OCI-LY1 (cell line): Measurements from ENCODE around the gene MARS1.

ENCODE experiments used
- H2AFZ ChIP-seq: fragments of 200-600 bp; sonication (generic), shearing (Covaris generic); 2 replicates; pipeline ENCODE4 v1.6.0; 2014; ENCODE audit warnings: antibody characterized with exemption, mild to moderate bottlenecking, low read length
- H3F3A ChIP-seq: fragments of 200-600 bp; sonication (generic), shearing (Covaris generic); 2 replicates; pipeline ENCODE4 v1.6.0; 2014; ENCODE audit warnings: mild to moderate bottlenecking, antibody characterized with exemption, low read length, moderate library complexity; ENCODE audit not compliant: insufficient read depth
- H3K27ac ChIP-seq: fragments of 200-600 bp; sonication (generic); 2 replicates; pipeline ENCODE4 v1.5.1; 2014; ENCODE audit warnings: low read length, mixed run types, mild to moderate bottlenecking, low read depth; ENCODE audit not compliant: poor library complexity, severe bottlenecking
- H3K27me3 ChIP-seq: fragments of 200-600 bp; sonication (generic); 2 replicates; pipeline ENCODE4 v1.6.0; 2014; ENCODE audit warnings: antibody characterized with exemption, mild to moderate bottlenecking, low read length, moderate library complexity; ENCODE audit not compliant: insufficient read depth
- H3K36me3 ChIP-seq: fragments of 200-600 bp; sonication (generic); 2 replicates; pipeline ENCODE4 v1.6.1; 2014; ENCODE audit warnings: mild to moderate bottlenecking, antibody characterized with exemption, low read length, moderate library complexity, mixed read lengths; ENCODE audit not compliant: insufficient read depth
- H3K4me1 ChIP-seq: fragments of 200-600 bp; sonication (generic); 2 replicates; pipeline ENCODE4 v1.5.1; 2014; ENCODE audit warnings: mild to moderate bottlenecking, low read length, moderate library complexity; ENCODE audit not compliant: insufficient read depth, severe bottlenecking
- H3K4me2 ChIP-seq: fragments of 200-600 bp; sonication (generic), shearing (Covaris generic); 2 replicates; pipeline ENCODE4 v1.6.1; 2014; ENCODE audit warnings: low read length
- H3K4me3 ChIP-seq: fragments of 200-600 bp; sonication (generic); 2 replicates; pipeline ENCODE4 v1.5.1; 2014; ENCODE audit warnings: low read length, low read depth, mild to moderate bottlenecking, mixed read lengths; ENCODE audit not compliant: poor library complexity, severe bottlenecking
- H3K79me2 ChIP-seq: fragments of 200-600 bp; shearing (Covaris generic); 2 replicates; pipeline ENCODE4 v1.6.1; 2016; ENCODE audit warnings: mixed run types, low read length, mixed read lengths; ENCODE audit not compliant: insufficient read depth
- H3K9ac ChIP-seq: fragments of 200-600 bp; sonication (generic), shearing (Covaris generic); 2 replicates; pipeline ENCODE4 v1.6.1; 2014; ENCODE audit warnings: mild to moderate bottlenecking, low read length, mixed read lengths
- H3K9me2 ChIP-seq: fragments of 200-600 bp; sonication (generic), shearing (Covaris generic); 2 replicates; pipeline ENCODE4 v1.6.1; 2014; ENCODE audit warnings: low read depth, mild to moderate bottlenecking, low read length, mixed read lengths
- H3K9me3 ChIP-seq: fragments of 200-600 bp; shearing (Covaris generic); 2 replicates; pipeline ENCODE4 v1.6.1; 2014; ENCODE audit warnings: low read length, mixed read lengths
- H4K20me1 ChIP-seq: fragments of 200-600 bp; sonication (generic), shearing (Covaris generic); 2 replicates; pipeline ENCODE4 v1.6.0; 2016; ENCODE audit warnings: mild to moderate bottlenecking, low read length; ENCODE audit not compliant: insufficient read depth
- EZH2 ChIP-seq: fragments of 200-600 bp; sonication (generic), shearing (Covaris generic); IDR thresholded peaks from 2 replicates; pipeline ENCODE4 v1.8.0; 2017; ENCODE audit warnings: borderline replicate concordance, mixed run types, mild to moderate bottlenecking, antibody characterized with exemption, low read length, moderate library complexity, mixed read lengths
- TF ChIP-seq, protein P1 (sequence below): fragments of 200-600 bp; sonication (generic), shearing (Covaris generic); IDR thresholded peaks from 2 replicates; pipeline ENCODE4 v1.5.1; 2017; ENCODE audit warnings: mild to moderate bottlenecking, antibody characterized with exemption, low read length, moderate library complexity, mixed read lengths

Gene MARS1

DNA sequence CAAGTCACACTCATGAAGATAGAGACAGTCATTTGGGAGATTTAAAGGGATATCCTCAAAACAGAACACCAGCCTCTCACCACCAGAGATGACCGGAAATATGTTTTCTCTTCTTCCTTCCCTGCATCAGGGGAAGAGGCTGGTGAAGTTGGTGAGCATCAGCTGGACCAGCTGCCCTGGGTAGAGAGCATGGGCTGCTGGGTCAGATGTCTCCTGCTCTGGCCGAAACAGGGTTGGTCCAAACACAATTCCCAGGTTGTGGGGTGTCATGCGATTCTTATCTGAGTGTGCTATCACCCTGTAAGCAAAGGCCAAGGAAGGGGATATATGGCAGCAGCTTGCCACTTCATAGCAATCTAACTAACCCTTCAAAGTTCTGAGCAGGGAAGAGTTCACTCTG, 15.5 kb upstream of the MARS1 start:
- H3K27me3 ChIP-seq = 0 out of 2 replicates have a peak, but pooled peaks cover 4% of the 10 kb centered on the region
- no peaks in the 10 kb centered on the region for H3K79me2 ChIP-seq
- H3K27ac ChIP-seq = no peak overlapping the region
- H3F3A ChIP-seq = no peaks in the 10 kb centered on the region
- H4K20me1 ChIP-seq = no peaks in the 10 kb centered on the region
- H3K4me1 ChIP-seq = peaks cover 16% of the 10 kb centered on the region
- H3K9me3 ChIP-seq = no peaks in the 10 kb centered on the region
- H3K9me2 ChIP-seq = no peaks in the 10 kb centered on the region
- H2AFZ ChIP-seq = no peak overlapping the region
- no peak overlapping the region for H3K4me3 ChIP-seq
- no peaks in the 10 kb centered on the region; the same call in 1 of the 2 replicates for H3K36me3 ChIP-seq
- TF ChIP-seq, protein P1, sequence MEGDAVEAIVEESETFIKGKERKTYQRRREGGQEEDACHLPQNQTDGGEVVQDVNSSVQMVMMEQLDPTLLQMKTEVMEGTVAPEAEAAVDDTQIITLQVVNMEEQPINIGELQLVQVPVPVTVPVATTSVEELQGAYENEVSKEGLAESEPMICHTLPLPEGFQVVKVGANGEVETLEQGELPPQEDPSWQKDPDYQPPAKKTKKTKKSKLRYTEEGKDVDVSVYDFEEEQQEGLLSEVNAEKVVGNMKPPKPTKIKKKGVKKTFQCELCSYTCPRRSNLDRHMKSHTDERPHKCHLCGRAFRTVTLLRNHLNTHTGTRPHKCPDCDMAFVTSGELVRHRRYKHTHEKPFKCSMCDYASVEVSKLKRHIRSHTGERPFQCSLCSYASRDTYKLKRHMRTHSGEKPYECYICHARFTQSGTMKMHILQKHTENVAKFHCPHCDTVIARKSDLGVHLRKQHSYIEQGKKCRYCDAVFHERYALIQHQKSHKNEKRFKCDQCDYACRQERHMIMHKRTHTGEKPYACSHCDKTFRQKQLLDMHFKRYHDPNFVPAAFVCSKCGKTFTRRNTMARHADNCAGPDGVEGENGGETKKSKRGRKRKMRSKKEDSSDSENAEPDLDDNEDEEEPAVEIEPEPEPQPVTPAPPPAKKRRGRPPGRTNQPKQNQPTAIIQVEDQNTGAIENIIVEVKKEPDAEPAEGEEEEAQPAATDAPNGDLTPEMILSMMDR = no peak
- no peak for TF ChIP-seq EZH2
- H3K9ac ChIP-seq = no peak overlapping the region
- no peak overlapping the region for H3K4me2 ChIP-seq

DNA sequence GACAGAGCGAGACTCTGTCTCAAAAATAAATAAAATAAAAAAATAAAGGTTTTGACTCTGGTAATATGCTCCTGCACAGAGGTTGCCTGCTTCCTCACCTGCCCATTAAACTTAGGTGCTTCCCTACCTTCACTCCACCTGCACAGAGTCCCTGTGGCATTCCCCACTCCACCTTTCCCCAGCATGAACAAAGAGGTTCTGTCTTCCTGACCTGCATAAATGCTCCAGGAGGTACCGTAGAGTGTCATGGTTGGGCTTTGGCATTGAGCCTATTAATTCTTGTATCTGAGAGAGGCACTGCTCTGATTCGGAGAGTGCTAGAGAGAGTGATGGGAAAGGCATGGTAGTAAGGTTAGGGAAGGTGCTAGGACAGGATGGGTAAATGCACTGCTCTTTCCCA, 14.5 kb upstream of the MARS1 start:
- no peaks in the 10 kb centered on the region for H4K20me1 ChIP-seq
- TF ChIP-seq EZH2 = no peak
- TF ChIP-seq, protein P1 = no peak
- H3K4me1 ChIP-seq = peaks cover 24% of the 10 kb centered on the region
- no peaks in the 10 kb centered on the region for H3K9me3 ChIP-seq
- 0 out of 2 replicates have a peak, but pooled peaks cover 4% of the 10 kb centered on the region for H3K27me3 ChIP-seq
- H2AFZ ChIP-seq = no peak overlapping the region
- H3K9me2 ChIP-seq = no peaks in the 10 kb centered on the region
- H3K79me2 ChIP-seq = no peaks in the 10 kb centered on the region
- no peaks in the 10 kb centered on the region; the same call in 1 of the 2 replicates for H3K36me3 ChIP-seq
- H3K27ac ChIP-seq = no peak overlapping the region
- H3F3A ChIP-seq = no peaks in the 10 kb centered on the region
- H3K9ac ChIP-seq = no peak overlapping the region
- H3K4me2 ChIP-seq = no peak overlapping the region
- H3K4me3 ChIP-seq = no peak overlapping the region

DNA sequence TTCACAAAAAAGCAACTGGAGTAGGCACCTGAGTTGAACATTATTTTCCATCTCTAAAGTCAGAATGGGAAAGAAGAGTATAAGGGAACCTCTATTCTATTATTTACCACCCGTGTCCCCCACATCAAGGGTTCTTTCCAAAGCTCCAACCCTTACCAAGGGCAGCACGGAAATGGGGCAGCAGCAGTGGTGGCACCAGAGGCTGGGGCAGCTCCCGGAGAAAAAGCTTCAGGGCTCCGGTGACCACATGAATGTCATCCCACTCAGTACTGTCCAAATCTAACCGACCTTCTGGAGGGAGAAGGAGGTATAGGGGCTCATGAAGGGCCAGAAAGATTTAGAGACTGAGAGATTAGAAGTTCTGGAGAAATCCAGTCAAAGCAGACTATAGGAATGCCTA, 14.0 kb upstream of the MARS1 start:
- no peaks in the 10 kb centered on the region; the same call in 1 of the 2 replicates for H3K36me3 ChIP-seq
- H3K9me2 ChIP-seq = no peaks in the 10 kb centered on the region
- H3K4me3 ChIP-seq = no peak overlapping the region
- H3K27me3 ChIP-seq = 0 out of 2 replicates have a peak, but pooled peaks cover 3% of the 10 kb centered on the region
- H4K20me1 ChIP-seq = no peaks in the 10 kb centered on the region
- H3K9ac ChIP-seq = no peak overlapping the region
- no peaks in the 10 kb centered on the region for H3K79me2 ChIP-seq
- no peak overlapping the region for H2AFZ ChIP-seq
- H3K4me1 ChIP-seq = peaks cover 29% of the 10 kb centered on the region
- H3K4me2 ChIP-seq = no peak overlapping the region
- no peaks in the 10 kb centered on the region for H3K9me3 ChIP-seq
- no peak overlapping the region for H3K27ac ChIP-seq
- H3F3A ChIP-seq = no peaks in the 10 kb centered on the region
- TF ChIP-seq, protein P1 = no peak
- no peak for TF ChIP-seq EZH2
